GM21526 (cell line): ENCODE data around the gene CFAP20.
"Not testable (repeated sequence)": the region's sequence is repeated elsewhere in the genome, so short reads cannot be mapped to it uniquely, and the experiment has no call there.

ENCODE experiments used
- ATAC-seq: cut with Tn5 transposase; IDR thresholded peaks from one replicate; pipeline ENCODE4 v1.9.1; 2021; ENCODE audit warnings: moderate library complexity; ENCODE audit not compliant: unreplicated experiment, low FRiP score

The CFAP20 gene

DNA sequence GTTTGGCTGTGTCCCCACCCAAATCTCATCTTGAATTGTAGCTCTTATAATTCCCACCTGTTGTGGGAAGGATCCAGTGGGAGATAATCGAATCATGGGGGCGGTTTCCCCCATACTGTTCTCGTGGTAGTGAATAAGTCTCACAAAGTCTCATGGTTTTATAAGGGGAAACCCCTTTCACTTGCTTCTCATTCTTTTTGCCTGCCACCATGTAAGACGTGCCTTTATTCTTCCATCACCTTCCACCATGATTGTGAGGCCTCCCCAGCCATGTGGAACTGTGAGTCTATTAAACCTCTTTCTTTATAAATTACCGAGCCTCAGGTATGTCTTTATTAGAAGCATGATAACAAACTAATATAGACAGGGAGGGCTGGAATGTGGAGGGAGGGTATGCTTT, 57.0 kb downstream of the CFAP20 start:
- ATAC-seq = not testable (repeated sequence)

- ATAC-seq = no peak
Measured at GRCh38 chr16:58070585-58070984, 58.6 kb downstream of the CFAP20 start.
